ENCODE results near the gene CAPRIN1.

CAPRIN1 gene

DNA sequence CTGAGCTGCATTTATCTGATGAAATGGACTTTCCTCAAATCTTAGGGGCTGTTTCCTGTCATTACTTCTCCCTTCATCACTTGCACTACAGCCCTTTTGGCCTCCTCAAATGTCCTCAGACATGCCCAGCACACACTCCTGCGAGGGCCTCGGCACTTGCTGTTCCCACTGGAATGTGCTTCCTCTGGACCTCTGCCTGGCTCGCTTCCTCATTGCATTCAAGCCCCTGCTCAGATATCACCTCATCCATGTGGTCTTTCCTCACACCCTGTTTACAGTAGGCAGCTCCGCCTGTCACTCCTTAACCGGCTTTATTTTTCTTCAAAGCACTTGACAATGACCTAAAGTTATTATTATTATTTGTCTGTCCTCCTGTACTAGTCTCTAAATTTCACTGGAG, 62.9 kb downstream of the CAPRIN1 start:
- Histone ChIP-seq H3K27ac (no peak overlapping the region), H3K9me3 (replicated peaks in 1 of 11) (no peaks in the 10 kb centered on the region), H3K4me2 (no peak overlapping the region), H3K4me1 (peaks cover 0 to 15% (median 10%) of the 10 kb centered on the region in 10 experiments; a peak in 13 of 20 replicates), H4K20me1 (peaks cover 0 to 99% (median 28%) of the 10 kb centered on the region in 11 experiments; a peak in 12 of 22 replicates), H3K27me3 (no peaks in the 10 kb centered on the region), H3K4me3 (no peak overlapping the region), H3K36me3 (peaks cover 100% of the 10 kb centered on the region in 11 experiments), H3K9ac (no peak overlapping the region)
- no peak for TF ChIP-seq Cebpa-rat (IDR thresholded peaks at IDR 0.05)

- H3K9me3 ChIP-seq (replicated peaks in 1 of 11) = no peaks in the 10 kb centered on the region
- no peak overlapping the region; a peak in 1 of 22 replicates for H3K9ac ChIP-seq
- no peaks in the 10 kb centered on the region for H3K4me1 ChIP-seq
- H3K4me2 ChIP-seq = no peak overlapping the region
- TF ChIP-seq Cebpa-rat (IDR thresholded peaks at IDR 0.05) = no peak
- peaks cover 0 to 85% (median 49%) of the 10 kb centered on the region in 11 experiments; a peak in 14 of 22 replicates for H4K20me1 ChIP-seq
- H3K36me3 ChIP-seq = peaks cover 98 to 100% (median 100%) of the 10 kb centered on the region in 11 experiments
- H3K27me3 ChIP-seq = no peaks in the 10 kb centered on the region
- no peak overlapping the region for H3K4me3 ChIP-seq
- no peak overlapping the region for H3K27ac ChIP-seq
Observed at GRCh38 chr11:34120651-34121050, 69.1 kb downstream of the CAPRIN1 start.

DNA sequence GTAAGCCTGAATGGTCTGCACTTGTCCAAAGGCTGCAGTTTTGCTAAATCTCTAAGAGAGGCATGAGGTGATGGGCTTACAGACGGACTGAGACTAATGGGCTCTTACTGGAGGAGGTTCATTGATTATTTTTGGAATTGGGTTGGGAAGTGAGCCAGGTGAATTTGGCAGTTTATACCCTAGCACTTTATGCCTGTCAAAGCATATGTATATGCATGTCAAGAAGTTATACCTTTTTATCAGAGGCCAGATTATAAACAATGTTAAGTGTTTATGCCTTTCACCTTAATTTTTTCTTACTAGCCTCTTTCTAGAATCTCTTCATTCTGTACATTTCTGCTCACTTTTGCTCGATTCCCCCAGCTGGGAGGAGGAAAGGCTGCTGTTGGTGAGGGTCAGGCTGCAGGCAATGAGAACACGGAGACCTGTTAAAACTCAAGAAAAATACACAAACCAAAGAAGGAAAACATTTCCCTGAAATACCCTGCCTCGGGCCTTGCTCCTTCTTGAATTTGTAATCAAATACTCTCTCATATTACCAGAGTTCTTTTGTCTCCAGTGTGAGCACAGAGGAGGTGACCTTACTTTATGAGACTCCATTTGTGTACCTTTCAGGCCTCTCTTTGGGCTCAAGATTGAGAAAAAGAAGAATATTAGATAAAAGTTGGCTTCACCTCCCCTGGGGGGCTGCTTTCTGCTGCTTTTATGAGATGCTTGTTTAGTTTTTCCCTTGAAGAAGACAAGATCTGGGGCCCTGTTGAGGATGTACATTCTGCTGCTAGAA, 73.5 kb downstream of the CAPRIN1 start:
- TF ChIP-seq Cebpa-rat (IDR thresholded peaks at IDR 0.05) = no peak
- Histone ChIP-seq H3K36me3 (peaks cover 93 to 100% (median 100%) of the 10 kb centered on the region in 11 experiments), H4K20me1 (peaks cover 0 to 68% (median 28%) of the 10 kb centered on the region in 11 experiments; a peak in 13 of 22 replicates), H3K4me1 (peaks cover 0 to 8% (median 0%) of the 10 kb centered on the region in 10 experiments; a peak in 5 of 20 replicates), H3K4me2 (no peak overlapping the region), H3K4me3 (no peak overlapping the region), H3K9me3 (replicated peaks in 1 of 11) (peaks cover 0 to 15% (median 3%) of the 10 kb centered on the region in 11 experiments; a peak in 7 of 22 replicates), H3K9ac (no peak overlapping the region), H3K27me3 (no peaks in the 10 kb centered on the region), H3K27ac (no peak overlapping the region)

DNA sequence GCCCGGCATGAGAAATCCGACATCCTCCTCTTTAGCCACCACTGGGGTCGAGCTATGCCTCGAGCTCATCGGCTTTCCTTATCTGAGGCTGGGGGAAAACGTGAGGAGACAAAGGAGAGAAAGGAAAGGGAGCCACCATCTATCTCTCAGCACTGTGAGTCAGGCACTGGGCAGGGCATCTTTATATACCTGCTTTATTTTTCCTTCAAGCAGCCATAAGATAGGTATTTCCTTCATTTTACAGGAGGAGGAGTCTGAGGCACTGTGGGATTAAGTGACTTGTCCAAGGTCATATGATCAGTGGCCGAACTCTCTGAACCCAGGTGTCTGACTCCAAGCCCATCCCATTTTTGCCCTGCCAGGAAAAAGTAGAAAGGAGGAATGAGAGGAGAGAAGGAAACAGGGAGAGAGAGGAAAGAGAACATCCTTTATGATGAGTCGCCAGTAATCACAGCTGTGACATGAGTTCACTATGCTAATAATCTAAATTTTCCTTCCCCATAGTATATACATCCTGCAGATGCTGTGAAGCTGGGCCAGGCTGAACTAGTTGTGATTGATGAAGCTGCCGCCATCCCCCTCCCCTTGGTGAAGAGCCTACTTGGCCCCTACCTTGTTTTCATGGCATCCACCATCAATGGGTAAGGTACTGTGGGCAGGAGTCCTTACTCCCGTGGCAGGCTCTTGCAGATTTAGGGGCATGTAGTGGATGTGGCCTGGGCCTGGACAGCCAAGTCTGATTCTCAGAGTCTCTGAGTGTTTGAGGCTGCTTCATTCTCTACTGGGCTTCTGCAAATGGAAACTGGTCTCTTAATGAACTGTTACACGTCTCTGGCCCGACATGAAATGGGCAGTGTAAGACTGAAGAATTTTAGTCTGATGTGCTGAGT, 75.7 kb downstream of the CAPRIN1 start:
- Histone ChIP-seq H3K4me3 (no peak overlapping the region), H3K9ac (0 out of 22 replicates have a peak overlapping the region, but pooled peaks of 1 of the 11 experiments have one; percentile 21), H3K4me2 (no peak overlapping the region), H3K27me3 (no peaks in the 10 kb centered on the region), H3K27ac (no peak overlapping the region), H3K9me3 (replicated peaks in 1 of 11) (peaks cover 0 to 15% (median 3%) of the 10 kb centered on the region in 11 experiments; a peak in 7 of 22 replicates), H4K20me1 (peaks cover 0 to 60% (median 18%) of the 10 kb centered on the region in 11 experiments; a peak in 12 of 22 replicates), H3K36me3 (peaks cover 95 to 100% (median 100%) of the 10 kb centered on the region in 11 experiments), H3K4me1 (peaks cover 0 to 8% (median 0%) of the 10 kb centered on the region in 10 experiments; a peak in 5 of 20 replicates)
- TF ChIP-seq Cebpa-rat (IDR thresholded peaks at IDR 0.05) = no peak

- H3K9ac ChIP-seq = no peak overlapping the region
- TF ChIP-seq Cebpa-rat (IDR thresholded peaks at IDR 0.05) = no peak
- peaks cover 94 to 100% (median 100%) of the 10 kb centered on the region in 11 experiments for H3K36me3 ChIP-seq
Observed at GRCh38 chr11:34128824-34129223, 77.3 kb downstream of the CAPRIN1 start.

GRCh38 chr11:34132261-34132965, 80.9 kb downstream of the CAPRIN1 start:
- peaks cover 94 to 100% (median 100%) of the 10 kb centered on the region in 11 experiments for H3K36me3 ChIP-seq
- TF ChIP-seq Cebpa-rat (IDR thresholded peaks at IDR 0.05) = no peak
- no peak overlapping the region for H3K4me3 ChIP-seq
- H3K27me3 ChIP-seq = no peaks in the 10 kb centered on the region
- H3K4me2 ChIP-seq = no peak overlapping the region
- H3K9ac ChIP-seq = no peak overlapping the region
- H3K4me1 ChIP-seq = peaks cover 0 to 3% (median 0%) of the 10 kb centered on the region in 10 experiments; a peak in 5 of 20 replicates
- H3K9me3 ChIP-seq (replicated peaks in 1 of 11) = peaks cover 0 to 15% (median 3%) of the 10 kb centered on the region in 11 experiments; a peak in 7 of 22 replicates
- H4K20me1 ChIP-seq = peaks cover 0 to 32% (median 7%) of the 10 kb centered on the region in 11 experiments; a peak in 11 of 22 replicates
- H3K27ac ChIP-seq = no peak overlapping the region

More at GRCh38 chr11:34128824-34129223, 77.3 kb downstream of the CAPRIN1 start:
- H3K27me3 ChIP-seq = no peaks in the 10 kb centered on the region
- no peak overlapping the region for H3K27ac ChIP-seq
- no peak overlapping the region for H3K4me2 ChIP-seq
- no peak overlapping the region for H3K4me3 ChIP-seq
- peaks cover 0 to 50% (median 13%) of the 10 kb centered on the region in 11 experiments; a peak in 10 of 22 replicates for H4K20me1 ChIP-seq
- H3K9me3 ChIP-seq (replicated peaks in 1 of 11) = peaks cover 0 to 15% (median 3%) of the 10 kb centered on the region in 11 experiments; a peak in 7 of 22 replicates
- H3K4me1 ChIP-seq = peaks cover 0 to 8% (median 0%) of the 10 kb centered on the region in 10 experiments; a peak in 5 of 20 replicates

GRCh38 chr11:34134765-34135164, 83.2 kb downstream of the CAPRIN1 start:
- Histone ChIP-seq H3K36me3 (peaks cover 97 to 100% (median 100%) of the 10 kb centered on the region in 11 experiments), H3K4me2 (no peak overlapping the region), H3K9me3 (replicated peaks in 1 of 11) (no peaks in the 10 kb centered on the region), H3K4me1 (no peaks in the 10 kb centered on the region), H3K27me3 (no peaks in the 10 kb centered on the region), H4K20me1 (peaks cover 0 to 54% (median 17%) of the 10 kb centered on the region in 11 experiments; a peak in 14 of 22 replicates), H3K27ac (no peak overlapping the region), H3K9ac (0 out of 22 replicates have a peak overlapping the region, but pooled peaks of 1 of the 11 experiments have one; percentile 2), H3K4me3 (no peak overlapping the region)
- TF ChIP-seq Cebpa-rat (IDR thresholded peaks at IDR 0.05) = no peak

DNA sequence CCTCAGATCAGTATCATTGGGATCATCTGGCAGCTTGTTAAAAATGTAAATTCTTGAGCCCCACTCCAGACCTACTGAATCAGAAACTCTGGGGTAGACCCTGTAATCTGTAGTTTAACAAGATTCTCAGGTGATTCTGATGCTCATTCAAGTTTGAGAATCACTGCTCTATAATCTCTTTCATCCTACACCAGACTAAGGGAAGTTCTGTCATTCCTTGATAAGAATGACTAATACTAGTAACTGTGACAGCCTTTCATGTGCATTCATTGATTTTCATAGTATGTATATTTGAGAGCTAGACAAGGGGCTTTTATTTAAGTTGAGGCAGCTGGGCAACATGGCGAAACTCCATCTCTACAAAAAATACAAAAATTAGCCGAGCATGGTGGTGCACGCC, 83.9 kb downstream of the CAPRIN1 start:
- Histone ChIP-seq H3K9me3 (replicated peaks in 1 of 11) (no peaks in the 10 kb centered on the region), H3K4me3 (no peak overlapping the region), H4K20me1 (peaks cover 0 to 54% (median 19%) of the 10 kb centered on the region in 11 experiments; a peak in 14 of 22 replicates), H3K4me1 (no peaks in the 10 kb centered on the region), H3K36me3 (peaks cover 97 to 100% (median 100%) of the 10 kb centered on the region in 11 experiments), H3K27ac (no peak overlapping the region), H3K9ac (no peak overlapping the region), H3K4me2 (no peak overlapping the region), H3K27me3 (no peaks in the 10 kb centered on the region)
- TF ChIP-seq Cebpa-rat (IDR thresholded peaks at IDR 0.05) = no peak

Data from BLaER1 treated with 17β-estradiol and CSF1 and Interleukin-3, amounts not matched to agents 10 nM and 100 nM (cell line).